Astrocyte (in vitro differentiated cells and primary cell): Measurements from ENCODE around the gene CCDC93. TPM values are rescaled to one million over a fixed set of nuclear protein-coding genes. Genes with fewer than 3 reads are reported as not detected.

Experiments used
- DNase-seq: peaks from one replicate; pipeline ENCODE4 v3.0.0-alpha.2; 2010; ENCODE audit warnings: low read depth
- FAIRE-seq: peaks from 2 replicates; lab custom pipeline; 2011; peaks lifted over from hg19 to GRCh38; lab: Jason Lieb, UNC
- H2AFZ ChIP-seq: 2 replicates; pipeline ENCODE4 v1.6.0; 2012; ENCODE audit warnings: low read depth, low read length, inconsistent platforms
- H3K27ac ChIP-seq: 2 replicates; pipeline ENCODE4 v1.5.1; 2011; ENCODE audit warnings: low read depth, low read length, inconsistent platforms
- H3K27me3 ChIP-seq: 2 replicates; pipeline ENCODE4 v1.6.0; 2011; ENCODE audit warnings: low read length, inconsistent platforms; ENCODE audit not compliant: insufficient read depth
- H3K36me3 ChIP-seq: 2 replicates; pipeline ENCODE4 v1.5.1; 2011; ENCODE audit warnings: low read length, inconsistent platforms; ENCODE audit not compliant: insufficient read depth
- H3K4me1 ChIP-seq: 2 replicates; pipeline ENCODE4 v1.5.1; 2011; ENCODE audit warnings: low read length, inconsistent platforms; ENCODE audit not compliant: insufficient read depth
- H3K4me2 ChIP-seq: 2 replicates; pipeline ENCODE4 v1.6.0; 2012; ENCODE audit warnings: low read length, inconsistent platforms
- H3K4me3 ChIP-seq: 2 replicates; pipeline ENCODE4 v1.5.1; 2011; ENCODE audit warnings: low read depth, mild to moderate bottlenecking, low read length, inconsistent platforms; ENCODE audit not compliant: insufficient read depth
- H3K79me2 ChIP-seq: 2 replicates; pipeline ENCODE4 v1.6.0; 2012; ENCODE audit warnings: mild to moderate bottlenecking, low read length, inconsistent platforms; ENCODE audit not compliant: insufficient read depth
- H3K9ac ChIP-seq: 2 replicates; pipeline ENCODE4 v1.6.0; 2012; ENCODE audit warnings: mild to moderate bottlenecking, low read length, inconsistent platforms
- H3K9me3 ChIP-seq: 2 replicates; pipeline ENCODE4 v1.5.1; 2012; ENCODE audit warnings: low read depth, mild to moderate bottlenecking, low read length, inconsistent platforms; ENCODE audit not compliant: insufficient read depth
- H4K20me1 ChIP-seq: 2 replicates; pipeline ENCODE4 v1.6.0; 2012; ENCODE audit warnings: low read length, inconsistent platforms; ENCODE audit not compliant: insufficient read depth
- H3K27ac Mint-ChIP-seq: one replicate; pipeline ENCODE4 v1.8.0; 2021; ENCODE audit warnings: mild to moderate bottlenecking, mixed read lengths; ENCODE audit not compliant: unreplicated experiment
- H3K27me3 Mint-ChIP-seq: one replicate; pipeline ENCODE4 v1.8.0; 2021; ENCODE audit warnings: low read depth, mixed read lengths; ENCODE audit not compliant: unreplicated experiment
- H3K36me3 Mint-ChIP-seq: one replicate; pipeline ENCODE4 v1.8.0; 2021; ENCODE audit warnings: low read depth, mixed read lengths; ENCODE audit not compliant: unreplicated experiment
- H3K4me1 Mint-ChIP-seq: one replicate; pipeline ENCODE4 v1.8.0; 2021; ENCODE audit warnings: low read depth, mixed read lengths; ENCODE audit not compliant: unreplicated experiment
- H3K4me3 Mint-ChIP-seq: one replicate; pipeline ENCODE4 v1.8.0; 2021; ENCODE audit warnings: mild to moderate bottlenecking, moderate library complexity, mixed read lengths; ENCODE audit not compliant: unreplicated experiment
- H3K9me3 Mint-ChIP-seq: one replicate; pipeline ENCODE4 v1.8.0; 2021; ENCODE audit warnings: mild to moderate bottlenecking, mixed read lengths; ENCODE audit not compliant: unreplicated experiment
- EZH2 ChIP-seq: IDR thresholded peaks from 2 replicates; pipeline ENCODE4 v1.6.1; 2012; ENCODE audit warnings: mild to moderate bottlenecking, low read length, inconsistent platforms; ENCODE audit not compliant: insufficient read depth
- total RNA-seq: library from RNA; stranded (reverse); gene quantifications from 2 replicates; pipeline ENCODE4 v1.2.1, GENCODE V29; 2021
- TF ChIP-seq, protein P1 (sequence below): IDR thresholded peaks from 2 replicates; pipeline ENCODE4 v1.5.1; 2011; ENCODE audit warnings: low read depth, mild to moderate bottlenecking, inconsistent platforms, low read length, moderate library complexity; ENCODE audit not compliant: insufficient read depth

The CCDC93 gene
- total RNA-seq, 1 donor from 2014 or later = 29.1 TPM

- peak; percentile 37 for FAIRE-seq
- H3K4me3 Mint-ChIP-seq = no peak overlapping the region
- H3K4me1 ChIP-seq = peaks cover 11% of the 10 kb centered on the region
Observed at GRCh38 chr2:118061135-118061955, 47.5 kb upstream of the CCDC93 start.

DNA sequence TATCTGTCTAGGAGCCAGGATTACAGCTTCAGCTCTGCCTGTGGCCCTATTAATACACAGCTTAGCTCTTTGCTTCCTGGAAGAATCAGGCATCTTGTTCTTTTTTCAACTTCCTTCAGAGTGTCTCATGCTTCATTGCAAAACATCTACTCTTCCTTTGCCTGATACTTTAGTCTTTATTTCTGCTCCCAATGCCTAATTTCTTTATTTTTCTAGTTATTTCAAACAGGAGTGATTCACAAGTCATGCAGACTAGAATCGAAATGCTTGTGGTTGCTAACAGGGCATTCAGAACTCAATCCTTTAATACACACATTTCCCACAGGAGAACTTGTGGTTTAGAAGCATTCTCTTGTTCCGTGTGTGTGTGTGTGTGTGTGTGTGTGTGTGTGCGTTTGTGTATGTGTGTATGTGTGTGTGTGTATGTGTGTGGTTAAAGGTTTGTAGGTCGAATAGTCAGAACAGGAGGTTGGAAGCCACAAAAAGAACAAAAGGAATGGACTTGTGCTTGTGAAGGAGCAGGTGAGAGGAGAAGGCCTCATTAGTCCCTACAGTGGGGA, 46.1 kb upstream of the CCDC93 start:
- no peak for TF ChIP-seq EZH2
- TF ChIP-seq, protein P1, sequence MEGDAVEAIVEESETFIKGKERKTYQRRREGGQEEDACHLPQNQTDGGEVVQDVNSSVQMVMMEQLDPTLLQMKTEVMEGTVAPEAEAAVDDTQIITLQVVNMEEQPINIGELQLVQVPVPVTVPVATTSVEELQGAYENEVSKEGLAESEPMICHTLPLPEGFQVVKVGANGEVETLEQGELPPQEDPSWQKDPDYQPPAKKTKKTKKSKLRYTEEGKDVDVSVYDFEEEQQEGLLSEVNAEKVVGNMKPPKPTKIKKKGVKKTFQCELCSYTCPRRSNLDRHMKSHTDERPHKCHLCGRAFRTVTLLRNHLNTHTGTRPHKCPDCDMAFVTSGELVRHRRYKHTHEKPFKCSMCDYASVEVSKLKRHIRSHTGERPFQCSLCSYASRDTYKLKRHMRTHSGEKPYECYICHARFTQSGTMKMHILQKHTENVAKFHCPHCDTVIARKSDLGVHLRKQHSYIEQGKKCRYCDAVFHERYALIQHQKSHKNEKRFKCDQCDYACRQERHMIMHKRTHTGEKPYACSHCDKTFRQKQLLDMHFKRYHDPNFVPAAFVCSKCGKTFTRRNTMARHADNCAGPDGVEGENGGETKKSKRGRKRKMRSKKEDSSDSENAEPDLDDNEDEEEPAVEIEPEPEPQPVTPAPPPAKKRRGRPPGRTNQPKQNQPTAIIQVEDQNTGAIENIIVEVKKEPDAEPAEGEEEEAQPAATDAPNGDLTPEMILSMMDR = no peak
- H3K9ac ChIP-seq = no peak overlapping the region
- Mint-ChIP-seq H3K27ac (peak overlapping the region; percentile 54), H3K4me1 (peaks cover 34% of the 10 kb centered on the region), H3K9me3 (no peaks in the 10 kb centered on the region), H3K36me3 (no peaks in the 10 kb centered on the region), H3K4me3 (no peak overlapping the region), H3K27me3 (peaks cover 10% of the 10 kb centered on the region)
- H3K4me2 ChIP-seq = peak overlapping the region; percentile 6
- H3K27me3 ChIP-seq = peaks cover 14% of the 10 kb centered on the region
- H3K4me1 ChIP-seq = peaks cover 11% of the 10 kb centered on the region
- no peak overlapping the region for H3K4me3 ChIP-seq
- no peaks in the 10 kb centered on the region for H3K36me3 ChIP-seq
- no peaks in the 10 kb centered on the region for H3K9me3 ChIP-seq
- H2AFZ ChIP-seq = no peak overlapping the region
- no peaks in the 10 kb centered on the region for H3K79me2 ChIP-seq
- H4K20me1 ChIP-seq = no peaks in the 10 kb centered on the region
- peak; percentile 100 for DNase-seq
- peak; percentile 45 for FAIRE-seq
- peak overlapping the region; percentile 32 for H3K27ac ChIP-seq

More at GRCh38 chr2:118061135-118061955, 47.5 kb upstream of the CCDC93 start:
- Mint-ChIP-seq H3K27ac (no peak overlapping the region), H3K27me3 (peaks cover 10% of the 10 kb centered on the region), H3K36me3 (no peaks in the 10 kb centered on the region), H3K4me1 (peaks cover 31% of the 10 kb centered on the region), H3K9me3 (no peaks in the 10 kb centered on the region)
- no peaks in the 10 kb centered on the region for H3K9me3 ChIP-seq
- no peaks in the 10 kb centered on the region for H3K36me3 ChIP-seq
- H3K9ac ChIP-seq = no peak overlapping the region
- no peaks in the 10 kb centered on the region for H3K79me2 ChIP-seq
- no peak overlapping the region for H3K4me2 ChIP-seq
- TF ChIP-seq, protein P1 = peak; percentile 40
- no peak for TF ChIP-seq EZH2
- no peak overlapping the region for H3K27ac ChIP-seq
- no peaks in the 10 kb centered on the region for H4K20me1 ChIP-seq
- DNase-seq = peak; percentile 50
- peaks cover 11% of the 10 kb centered on the region for H3K27me3 ChIP-seq
- H2AFZ ChIP-seq = no peak overlapping the region
- no peak overlapping the region for H3K4me3 ChIP-seq
